ENCODE results near the gene FXYD2.

The FXYD2 gene

DNA sequence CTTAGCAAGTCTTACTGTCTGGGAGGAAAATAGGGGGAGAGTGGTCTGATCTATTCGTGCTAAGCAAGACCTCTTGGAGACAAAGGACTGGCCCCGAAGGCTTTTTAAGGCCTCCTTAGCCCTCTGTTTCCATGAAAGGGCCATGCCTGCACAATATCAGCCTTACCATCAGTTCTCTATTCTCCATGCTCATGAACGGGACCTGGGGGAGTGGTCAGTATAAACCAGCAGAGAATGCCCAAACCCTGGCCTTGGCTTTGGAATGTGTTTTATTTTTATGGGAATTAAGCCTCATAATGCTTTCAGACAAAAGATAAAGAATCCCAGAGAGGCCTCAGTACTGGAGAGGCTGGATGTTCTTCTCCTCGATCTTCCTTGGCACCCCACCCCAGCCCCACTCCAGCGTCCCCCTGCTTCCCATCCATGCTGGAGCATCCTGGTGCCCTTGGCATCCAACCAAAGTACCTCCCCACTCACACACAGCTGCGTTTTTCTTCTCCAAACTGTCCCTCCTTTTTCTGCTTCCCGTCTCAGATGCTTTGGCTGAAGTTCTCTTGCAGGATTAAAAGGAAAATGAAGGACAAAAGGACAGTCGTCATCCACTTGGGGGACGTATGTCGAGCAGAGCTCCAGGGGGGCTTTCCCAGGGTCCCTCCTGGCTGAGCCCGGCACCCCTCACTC is 33.3 kb upstream of the FXYD2 start:
- no peak for DNase-seq (ENCODE audit: low spot score)
- Histone ChIP-seq H2AK5ac (ENCODE audit: low read depth, low read length) (peak overlapping the region; percentile 19), H2BK120ac (ENCODE audit: low read depth, low read length) (no peak overlapping the region), H3K4me3 (ENCODE audit: low read length in 2 of 2) (no peak overlapping the region), H3K27ac (replicated peaks; ENCODE audit: low read length) (no peak overlapping the region), H2BK5ac (ENCODE audit: low read length) (no peak overlapping the region), H2AFZ (ENCODE audit: low read length) (no peak overlapping the region), H3K9ac (ENCODE audit: low read depth, low read length, poor library complexity) (no peak overlapping the region), H3K4me1 (ENCODE audit: control insufficient read depth in 2 of 2, insufficient read depth in 1 of 2, low read depth in 1 of 2, low read length in 2 of 2) (peaks cover 12 to 15% of the 10 kb centered on the region in 2 donors), H3K4me2 (ENCODE audit: insufficient read depth, low read length, poor library complexity, severe bottlenecking) (no peak overlapping the region), H2BK12ac (ENCODE audit: low read length) (no peak overlapping the region), H3K4ac (ENCODE audit: low read length) (no peak overlapping the region), H3K27me3 (ENCODE audit: control insufficient read depth in 3 of 3, insufficient read depth in 3 of 3, low read depth in 1 of 3, low read length in 3 of 3) (no peaks in the 10 kb centered on the region), H3K9me3 (replicated peaks in 1 of 2; ENCODE audit: control insufficient read depth in 2 of 2, insufficient read depth in 1 of 2, low read depth in 1 of 2, low read length in 2 of 2) (peaks cover 10% of the 10 kb centered on the region in 2 donors), H2BK15ac (ENCODE audit: low read length) (no peak overlapping the region), H3K79me1 (ENCODE audit: low read depth, low read length) (peaks cover 25% of the 10 kb centered on the region), H4K91ac (ENCODE audit: low read depth, low read length, poor library complexity) (no peak overlapping the region), H3K36me3 (replicated peaks in 1 of 2; ENCODE audit: control insufficient read depth in 2 of 2, insufficient read depth in 2 of 2, low read length in 2 of 2) (peaks cover 0 to 13% of the 10 kb centered on the region in 2 donors), H4K8ac (ENCODE audit: low read depth, low read length) (no peak overlapping the region), H3K14ac (ENCODE audit: low read length) (no peak overlapping the region), H3K23ac (ENCODE audit: low read depth, low read length, poor library complexity) (no peak overlapping the region), H3K18ac (ENCODE audit: low read length) (no peak overlapping the region)
- WGBS, 2 donors (ENCODE audit: extremely low coverage in 2 of 2, insufficient read length in 2 of 2, insufficient replicate concordance in 1 of 2) = no CpG with 5 or more reads among the region's 11 CpGs

GRCh38 chr11:117855912-117856651 is 31.5 kb upstream of the FXYD2 start:
- Histone ChIP-seq H3K18ac (ENCODE audit: low read length) (no peak overlapping the region), H3K14ac (ENCODE audit: low read length) (no peak overlapping the region), H3K27me3 (ENCODE audit: control insufficient read depth in 3 of 3, insufficient read depth in 3 of 3, low read depth in 1 of 3, low read length in 3 of 3) (no peaks in the 10 kb centered on the region), H3K4ac (ENCODE audit: low read length) (no peak overlapping the region), H3K27ac (replicated peaks; ENCODE audit: low read length) (no peak overlapping the region), H2BK12ac (ENCODE audit: low read length) (no peak overlapping the region), H4K8ac (ENCODE audit: low read depth, low read length) (no peak overlapping the region), H3K36me3 (replicated peaks in 1 of 2; ENCODE audit: control insufficient read depth in 2 of 2, insufficient read depth in 2 of 2, low read length in 2 of 2) (peaks cover 0 to 13% of the 10 kb centered on the region in 2 donors), H3K9me3 (replicated peaks in 1 of 2; ENCODE audit: control insufficient read depth in 2 of 2, insufficient read depth in 1 of 2, low read depth in 1 of 2, low read length in 2 of 2) (peaks cover 12 to 21% of the 10 kb centered on the region in 2 donors), H2BK5ac (ENCODE audit: low read length) (no peak overlapping the region), H3K79me1 (ENCODE audit: low read depth, low read length) (peaks cover 17% of the 10 kb centered on the region), H3K4me3 (ENCODE audit: low read length in 2 of 2) (no peak overlapping the region), H2BK15ac (ENCODE audit: low read length) (no peak overlapping the region), H2AK5ac (ENCODE audit: low read depth, low read length) (no peak overlapping the region), H3K23ac (ENCODE audit: low read depth, low read length, poor library complexity) (no peak overlapping the region), H3K4me1 (ENCODE audit: control insufficient read depth in 2 of 2, insufficient read depth in 1 of 2, low read depth in 1 of 2, low read length in 2 of 2) (peaks cover under 1 to 3% of the 10 kb centered on the region in 2 donors), H3K4me2 (ENCODE audit: insufficient read depth, low read length, poor library complexity, severe bottlenecking) (no peak overlapping the region), H2BK120ac (ENCODE audit: low read depth, low read length) (no peak overlapping the region), H4K91ac (ENCODE audit: low read depth, low read length, poor library complexity) (no peak overlapping the region), H3K9ac (ENCODE audit: low read depth, low read length, poor library complexity) (no peak overlapping the region), H2AFZ (ENCODE audit: low read length) (no peak overlapping the region)
- DNase-seq (ENCODE audit: low spot score) = no peak
- no CpG with 5 or more reads among the region's 13 CpGs for WGBS, 2 donors (ENCODE audit: extremely low coverage in 2 of 2, insufficient read length in 2 of 2, insufficient replicate concordance in 1 of 2)

GRCh38 chr11:117855186-117855845 is 30.8 kb upstream of the FXYD2 start:
- H3K79me1 ChIP-seq (ENCODE audit: low read depth, low read length) = peaks cover 15% of the 10 kb centered on the region
- no peaks in the 10 kb centered on the region for H3K27me3 ChIP-seq (ENCODE audit: control insufficient read depth in 3 of 3, insufficient read depth in 3 of 3, low read depth in 1 of 3, low read length in 3 of 3)
- no peak for DNase-seq (ENCODE audit: low spot score)
- H3K4me1 ChIP-seq (ENCODE audit: control insufficient read depth in 2 of 2, insufficient read depth in 1 of 2, low read depth in 1 of 2, low read length in 2 of 2) = no peaks in the 10 kb centered on the region
- peak overlapping the region; percentile 29 for H3K18ac ChIP-seq (ENCODE audit: low read length)
- no peak overlapping the region for H3K27ac ChIP-seq (replicated peaks; ENCODE audit: low read length)
- H4K91ac ChIP-seq (ENCODE audit: low read depth, low read length, poor library complexity) = no peak overlapping the region
- no peak overlapping the region for H4K8ac ChIP-seq (ENCODE audit: low read depth, low read length)
- no peak overlapping the region for H3K23ac ChIP-seq (ENCODE audit: low read depth, low read length, poor library complexity)
- WGBS, 2 donors (ENCODE audit: extremely low coverage in 2 of 2, insufficient read length in 2 of 2, insufficient replicate concordance in 1 of 2) = no CpG with 5 or more reads among the region's 12 CpGs
- H2BK120ac ChIP-seq (ENCODE audit: low read depth, low read length) = no peak overlapping the region
- peaks cover 12 to 22% of the 10 kb centered on the region in 2 donors for H3K9me3 ChIP-seq (replicated peaks in 1 of 2; ENCODE audit: control insufficient read depth in 2 of 2, insufficient read depth in 1 of 2, low read depth in 1 of 2, low read length in 2 of 2)
- no peak overlapping the region for H3K14ac ChIP-seq (ENCODE audit: low read length)
- no peak overlapping the region for H2AFZ ChIP-seq (ENCODE audit: low read length)
- H2AK5ac ChIP-seq (ENCODE audit: low read depth, low read length) = no peak overlapping the region
- no peak overlapping the region for H2BK15ac ChIP-seq (ENCODE audit: low read length)
- H3K4me2 ChIP-seq (ENCODE audit: insufficient read depth, low read length, poor library complexity, severe bottlenecking) = no peak overlapping the region
- H2BK5ac ChIP-seq (ENCODE audit: low read length) = no peak overlapping the region
- H3K4me3 ChIP-seq (ENCODE audit: low read length in 2 of 2) = no peak overlapping the region
- H3K36me3 ChIP-seq (replicated peaks in 1 of 2; ENCODE audit: control insufficient read depth in 2 of 2, insufficient read depth in 2 of 2, low read length in 2 of 2) = peaks cover 0 to 13% of the 10 kb centered on the region in 2 donors
- no peak overlapping the region for H2BK12ac ChIP-seq (ENCODE audit: low read length)
- H3K4ac ChIP-seq (ENCODE audit: low read length) = no peak overlapping the region
- H3K9ac ChIP-seq (ENCODE audit: low read depth, low read length, poor library complexity) = no peak overlapping the region

GRCh38 chr11:117852309-117852708 is 27.8 kb upstream of the FXYD2 start:
- Histone ChIP-seq H3K4me2 (ENCODE audit: insufficient read depth, low read length, poor library complexity, severe bottlenecking) (no peak overlapping the region), H3K79me1 (ENCODE audit: low read depth, low read length) (peaks cover 12% of the 10 kb centered on the region), H4K8ac (ENCODE audit: low read depth, low read length) (no peak overlapping the region), H2BK12ac (ENCODE audit: low read length) (no peak overlapping the region), H2AK5ac (ENCODE audit: low read depth, low read length) (no peak overlapping the region), H2BK5ac (ENCODE audit: low read length) (no peak overlapping the region), H3K4ac (ENCODE audit: low read length) (no peak overlapping the region), H2BK120ac (ENCODE audit: low read depth, low read length) (no peak overlapping the region), H3K27me3 (ENCODE audit: control insufficient read depth in 3 of 3, insufficient read depth in 3 of 3, low read depth in 1 of 3, low read length in 3 of 3) (no peaks in the 10 kb centered on the region), H4K91ac (ENCODE audit: low read depth, low read length, poor library complexity) (no peak overlapping the region), H3K9me3 (replicated peaks in 1 of 2; ENCODE audit: control insufficient read depth in 2 of 2, insufficient read depth in 1 of 2, low read depth in 1 of 2, low read length in 2 of 2) (peaks cover 12 to 27% of the 10 kb centered on the region in 2 donors), H3K23ac (ENCODE audit: low read depth, low read length, poor library complexity) (no peak overlapping the region), H3K36me3 (replicated peaks in 1 of 2; ENCODE audit: control insufficient read depth in 2 of 2, insufficient read depth in 2 of 2, low read length in 2 of 2) (peaks cover 0 to 8% of the 10 kb centered on the region in 2 donors), H3K4me1 (ENCODE audit: control insufficient read depth in 2 of 2, insufficient read depth in 1 of 2, low read depth in 1 of 2, low read length in 2 of 2) (peaks cover 0 to 1% of the 10 kb centered on the region in 2 donors), H3K27ac (replicated peaks; ENCODE audit: low read length) (no peak overlapping the region), H2BK15ac (ENCODE audit: low read length) (no peak overlapping the region), H3K9ac (ENCODE audit: low read depth, low read length, poor library complexity) (no peak overlapping the region), H3K18ac (ENCODE audit: low read length) (no peak overlapping the region), H2AFZ (ENCODE audit: low read length) (no peak overlapping the region), H3K14ac (ENCODE audit: low read length) (no peak overlapping the region), H3K4me3 (ENCODE audit: low read length in 2 of 2) (no peak overlapping the region)
- DNase-seq (ENCODE audit: low spot score) = no peak
- no CpG with 5 or more reads among the region's 3 CpGs for WGBS, 2 donors (ENCODE audit: extremely low coverage in 2 of 2, insufficient read length in 2 of 2, insufficient replicate concordance in 1 of 2)
